GM18868 (cell line): ENCODE results near the gene SIGLEC1.

Experiments used
- ATAC-seq: cut with Tn5 transposase; IDR thresholded peaks from one replicate; pipeline ENCODE4 v1.9.1; 2021; ENCODE audit warnings: mild to moderate bottlenecking, moderate library complexity; ENCODE audit not compliant: unreplicated experiment

Gene SIGLEC1

DNA sequence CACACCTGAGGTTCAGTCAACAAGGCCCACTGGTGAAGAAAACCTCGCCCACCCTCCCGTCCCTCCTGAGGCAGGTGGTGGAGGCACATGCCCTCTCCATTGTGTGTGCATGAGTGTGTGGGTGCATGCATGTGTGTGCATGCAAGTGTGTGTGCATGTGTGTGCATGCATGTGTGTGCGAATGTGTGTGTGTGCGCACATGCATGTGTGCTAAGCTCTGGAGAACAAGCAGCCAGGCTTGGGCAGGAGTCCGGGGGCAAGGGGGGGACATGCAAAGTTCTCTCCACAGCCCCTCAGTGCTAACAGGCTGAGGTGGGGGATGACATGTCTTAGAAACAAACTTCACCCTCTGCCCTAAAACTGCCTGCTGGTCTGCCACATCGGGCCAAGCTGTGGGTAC lies 17.0 kb upstream of the SIGLEC1 start:
- no peak for ATAC-seq

DNA sequence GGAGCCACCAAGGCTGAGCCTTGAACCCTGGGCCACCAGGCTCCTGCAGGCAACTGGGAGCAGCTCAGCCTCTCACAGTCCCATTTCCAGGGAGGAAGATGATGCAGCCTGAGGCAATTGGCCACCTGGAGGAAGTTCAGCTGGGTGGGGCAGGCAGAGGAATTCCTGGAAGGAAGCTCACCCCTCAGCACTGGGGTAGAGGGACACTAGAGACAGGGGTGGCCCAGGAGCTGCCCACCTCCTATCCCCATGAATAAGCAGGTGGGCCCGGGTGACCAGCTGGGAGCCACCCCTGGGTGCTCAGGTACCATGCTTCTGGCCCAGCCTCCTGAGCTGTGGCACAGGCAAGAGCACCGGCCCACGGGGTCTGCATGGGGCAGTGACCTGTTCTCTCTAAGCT lies 16.5 kb upstream of the SIGLEC1 start:
- ATAC-seq, result no peak

DNA sequence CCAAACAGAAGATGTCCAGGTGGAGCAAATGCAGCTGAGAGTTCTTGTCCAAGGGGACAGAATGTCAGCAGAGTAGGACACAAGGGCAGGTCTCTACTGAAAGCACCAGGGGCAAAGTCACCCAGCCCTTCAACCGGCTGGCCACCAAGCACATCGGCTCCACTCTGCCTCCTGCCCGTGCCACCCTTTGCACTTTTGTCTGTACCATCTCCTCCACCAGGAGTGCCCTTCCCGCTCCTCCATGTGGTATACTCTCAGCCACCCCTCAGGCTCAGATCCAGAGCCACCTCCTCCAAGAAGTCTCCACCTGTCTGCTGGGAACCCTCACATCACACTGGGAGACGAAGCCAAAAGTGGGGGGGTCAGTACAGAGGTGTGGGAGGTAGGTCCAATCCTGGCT lies 16.0 kb upstream of the SIGLEC1 start:
- ATAC-seq, result no peak

DNA sequence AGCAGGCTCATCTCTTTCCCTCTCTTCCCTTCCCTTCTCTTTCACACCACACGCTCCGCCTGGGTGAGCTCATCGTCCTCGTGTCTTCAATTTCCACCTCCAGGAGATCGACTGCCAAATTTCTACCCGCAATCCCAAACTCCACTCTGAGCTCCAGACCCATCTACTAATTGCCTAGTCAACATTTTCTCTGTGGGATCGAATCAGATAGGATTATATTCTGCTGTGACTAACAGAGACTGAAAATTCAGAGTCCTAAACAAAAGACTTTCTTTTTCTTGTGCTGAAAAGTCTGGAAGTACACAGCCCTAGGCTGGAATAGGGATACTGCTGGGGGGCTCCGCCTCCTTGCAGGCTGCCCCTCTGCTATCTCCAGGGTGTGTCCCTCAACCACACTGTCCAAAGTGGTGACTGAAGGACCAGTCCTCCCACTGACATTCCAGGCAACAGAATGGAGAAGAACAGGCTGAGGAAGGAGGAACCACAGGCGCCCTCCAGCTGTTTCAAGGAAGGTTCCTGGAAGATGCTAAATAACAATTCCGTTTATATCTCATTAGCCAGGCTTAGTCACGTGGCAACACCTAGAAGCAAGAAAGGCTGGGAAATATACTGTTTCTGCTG lies 15.1 kb upstream of the SIGLEC1 start:
- ATAC-seq, result no peak

DNA sequence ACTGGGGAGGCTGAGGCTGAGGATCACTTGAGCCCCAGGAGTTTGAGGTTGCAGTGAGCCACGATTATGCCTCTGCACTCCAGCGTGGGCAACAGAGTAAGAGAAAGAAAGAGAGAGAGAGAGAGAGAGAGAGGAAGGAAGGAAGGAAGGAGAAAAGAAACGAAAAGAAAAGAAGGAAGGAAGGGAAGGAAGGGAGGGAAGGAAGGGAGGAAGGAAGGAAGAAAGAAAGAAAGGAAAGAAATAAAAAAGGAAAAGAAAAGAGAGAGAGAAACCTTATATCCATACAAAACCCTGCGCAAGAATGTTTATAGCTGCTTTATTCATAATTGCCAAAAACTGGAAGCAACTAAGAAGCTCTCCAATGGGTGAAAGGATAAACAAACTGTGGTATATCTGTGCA lies 12.0 kb upstream of the SIGLEC1 start:
- ATAC-seq, result no peak

DNA sequence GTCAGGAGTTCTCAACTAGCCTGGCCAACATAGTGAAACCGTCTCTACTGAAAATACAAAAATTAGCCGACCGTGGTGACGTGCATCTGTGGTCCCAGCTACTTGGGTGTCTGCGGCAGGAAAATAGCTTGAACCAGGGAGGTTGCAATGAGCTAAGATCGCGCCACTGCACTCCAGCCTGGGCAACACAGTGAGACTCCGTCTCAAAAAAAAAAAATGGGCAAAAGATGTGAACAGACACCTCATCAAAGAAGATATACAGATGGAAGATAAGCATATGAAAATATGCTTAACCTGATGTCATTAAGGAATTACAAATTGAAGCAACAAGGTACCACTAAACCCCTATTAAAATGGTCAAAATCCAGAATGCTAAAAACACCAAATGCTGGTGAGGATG lies 10.9 kb upstream of the SIGLEC1 start:
- no peak for ATAC-seq

DNA sequence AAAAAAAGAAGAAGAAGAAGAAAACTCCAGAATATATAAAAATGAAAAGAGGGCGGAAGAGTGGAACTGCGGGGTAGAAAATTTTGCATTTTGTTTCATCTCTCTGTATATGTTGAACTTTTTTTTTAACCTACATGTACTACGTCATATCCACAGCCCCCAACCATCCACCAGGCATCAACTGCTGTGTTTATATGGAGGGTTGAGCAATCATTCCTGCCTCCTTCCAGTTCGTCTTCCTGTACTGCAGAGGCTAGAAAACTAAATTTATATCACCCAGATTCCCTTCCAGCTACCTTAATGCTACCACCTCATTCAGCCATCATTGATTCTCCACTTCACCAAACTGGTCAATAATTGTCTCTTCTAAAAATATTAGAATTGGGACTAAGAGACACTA lies 9.5 kb upstream of the SIGLEC1 start:
- ATAC-seq, result no peak

DNA sequence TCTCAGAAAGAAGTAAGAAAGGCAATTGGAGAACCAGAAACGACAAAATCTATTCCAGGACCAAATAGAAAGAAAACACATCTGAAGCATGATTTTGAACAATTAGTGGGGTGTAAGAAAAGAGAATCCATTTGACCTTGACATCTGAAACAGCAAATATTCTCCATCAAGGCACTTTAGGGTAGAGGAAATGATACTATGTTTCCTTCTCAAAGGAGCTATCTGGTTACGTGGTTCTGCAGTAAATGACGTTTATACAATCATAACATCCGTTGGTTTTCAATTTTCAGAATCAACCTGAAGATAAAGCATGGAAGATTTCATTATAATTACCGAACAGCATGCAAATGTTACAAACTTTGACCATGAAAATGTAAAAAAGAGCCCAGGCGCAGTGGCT lies 8.2 kb upstream of the SIGLEC1 start:
- ATAC-seq, result no peak

DNA sequence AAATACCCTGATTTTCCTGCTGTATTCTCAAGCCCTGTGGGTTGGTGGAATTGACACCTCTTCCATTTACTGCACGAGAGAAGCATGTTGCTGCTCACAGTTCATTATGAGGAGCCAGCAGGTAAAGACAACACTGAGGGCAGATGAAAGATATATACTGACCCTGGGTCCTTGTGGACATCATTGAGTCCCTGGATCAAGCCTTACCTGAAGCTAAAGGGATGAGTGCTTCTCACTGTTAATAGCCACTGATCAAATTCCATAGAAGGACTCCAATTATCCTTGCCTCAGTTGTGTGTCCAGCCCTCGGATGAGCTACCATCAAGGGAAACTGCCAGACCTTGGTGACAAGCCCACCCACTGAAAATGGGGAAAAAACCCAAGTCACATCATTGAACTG lies 7.7 kb upstream of the SIGLEC1 start:
- ATAC-seq, result no peak

DNA sequence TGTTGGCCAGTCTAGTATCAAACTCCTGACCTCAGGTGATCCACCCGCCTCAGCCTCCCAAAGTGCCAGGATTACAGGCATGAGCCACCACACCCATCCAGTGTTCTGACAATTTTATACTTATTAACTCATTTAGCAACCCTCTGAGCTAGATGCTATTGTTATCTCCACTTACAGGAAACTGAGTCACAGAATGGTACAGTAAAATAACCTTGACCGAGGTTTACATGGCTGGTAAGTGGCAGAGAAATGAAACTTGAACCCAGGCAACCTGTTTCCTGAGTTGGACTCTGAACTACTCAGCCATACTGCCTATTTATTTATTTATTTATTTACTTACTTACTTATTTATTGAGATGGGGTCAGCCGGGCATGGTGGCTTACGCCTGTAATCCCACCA lies 6.6 kb upstream of the SIGLEC1 start:
- no peak for ATAC-seq

DNA sequence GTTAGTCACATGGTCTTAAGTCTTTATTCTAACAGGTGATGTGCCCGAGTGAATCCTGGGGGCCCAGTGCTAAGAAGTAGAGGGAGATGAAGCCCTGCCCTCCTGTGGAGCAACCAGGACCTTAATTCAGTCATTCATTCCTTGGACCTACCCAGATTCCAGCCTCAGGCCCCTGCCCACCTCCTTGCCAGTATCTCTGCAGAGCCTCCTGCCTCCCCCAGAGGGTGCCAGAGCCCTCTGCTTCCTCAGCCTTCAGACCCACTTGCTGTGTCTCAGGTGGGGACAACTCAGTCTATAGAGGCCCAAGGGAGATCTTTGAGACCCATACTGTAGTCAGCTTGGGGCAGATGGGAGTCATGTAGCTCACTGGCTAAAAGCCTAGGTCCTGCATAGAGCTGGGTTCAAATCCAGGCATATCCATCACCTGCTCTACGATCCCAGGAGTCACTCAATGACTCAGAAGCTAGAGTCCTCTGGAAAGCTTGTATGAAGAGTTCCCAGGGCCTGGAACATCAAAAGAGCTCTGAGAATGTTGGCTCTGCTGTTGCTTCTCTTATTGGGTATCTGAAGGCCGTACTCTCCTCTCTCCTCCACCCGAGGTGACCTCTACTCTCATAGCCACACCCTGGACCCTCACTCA lies 3.9 kb upstream of the SIGLEC1 start:
- ATAC-seq, result no peak

DNA sequence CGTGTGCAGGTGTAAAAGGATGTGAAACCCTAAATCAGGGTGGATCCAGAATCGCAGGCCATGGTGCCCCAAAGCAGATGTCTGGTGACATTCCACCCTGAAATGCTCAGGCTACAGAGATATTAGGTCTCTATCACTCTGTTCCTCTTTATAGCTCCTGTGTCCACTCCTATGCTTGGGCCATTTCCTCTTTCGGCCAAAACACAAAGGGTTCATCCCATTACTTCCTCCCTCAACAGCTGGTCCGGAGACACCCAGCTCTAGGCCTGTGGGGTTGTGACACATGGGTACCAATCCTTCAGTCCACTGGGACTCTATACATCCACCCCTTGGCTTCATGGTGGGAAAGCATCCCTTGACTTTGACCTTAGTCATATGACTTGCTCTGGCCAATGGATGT lies 1.7 kb upstream of the SIGLEC1 start:
- no peak for ATAC-seq

DNA sequence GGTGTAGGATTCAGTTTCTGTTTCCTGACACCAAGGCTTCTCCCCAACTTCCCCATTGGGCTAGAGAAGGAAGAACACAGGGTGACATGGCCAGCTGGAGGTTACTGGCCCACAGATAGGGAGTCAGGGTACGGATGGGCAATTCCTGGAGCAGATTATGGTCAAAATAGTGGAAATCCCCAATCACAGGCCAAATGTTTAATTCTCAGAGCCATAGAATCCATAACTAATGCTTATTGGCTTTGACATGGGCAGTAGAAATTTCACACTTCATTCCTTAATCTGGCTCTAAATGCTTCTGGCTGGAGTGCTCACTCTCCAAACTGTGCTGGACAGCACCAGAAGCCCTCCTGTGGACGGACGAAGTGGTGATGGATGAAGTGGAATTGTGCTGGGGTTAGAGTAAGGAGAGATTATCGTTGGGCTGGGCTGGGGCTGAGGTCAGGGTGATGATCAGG lies 887 bp downstream of the SIGLEC1 start:
- no peak for ATAC-seq

DNA sequence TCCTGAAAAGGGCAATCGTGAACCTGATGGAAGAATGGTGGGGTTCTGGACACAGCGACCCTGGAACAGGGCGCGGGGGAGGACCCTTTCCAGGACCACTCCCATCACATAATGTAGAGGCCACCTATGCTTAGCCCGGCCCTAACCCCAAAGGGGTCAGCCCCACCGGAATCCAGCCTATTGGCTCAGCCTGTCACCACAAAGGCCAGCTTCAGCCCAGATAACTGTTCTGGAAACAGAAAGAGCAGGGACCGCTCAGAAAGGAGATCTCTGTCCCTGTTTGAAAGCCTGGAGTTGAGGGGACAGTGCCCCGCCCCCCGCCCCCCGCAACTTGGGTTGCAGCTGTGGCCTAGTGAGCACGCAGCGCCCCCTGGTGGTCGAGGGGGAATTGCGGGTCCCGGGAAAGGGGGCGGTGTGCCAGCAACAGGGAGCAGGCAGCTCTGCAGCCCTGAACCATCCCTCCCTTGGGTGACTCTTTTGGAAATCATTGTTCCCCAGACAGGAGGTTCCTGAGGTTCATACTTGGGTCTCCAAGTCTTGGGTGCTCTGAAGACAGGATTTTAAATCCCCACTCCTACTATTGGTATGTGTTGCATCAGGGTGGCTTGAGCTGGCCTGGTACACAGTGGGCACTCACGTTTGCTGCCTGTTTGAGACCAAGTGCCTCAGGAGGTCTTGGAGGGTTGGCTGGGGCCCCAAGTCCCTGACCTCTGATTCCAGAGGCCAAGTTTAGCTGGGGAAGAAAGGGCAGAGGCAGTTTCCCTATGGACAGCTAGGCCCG lies 1.5 kb downstream of the SIGLEC1 start:
- ATAC-seq, result no peak

DNA sequence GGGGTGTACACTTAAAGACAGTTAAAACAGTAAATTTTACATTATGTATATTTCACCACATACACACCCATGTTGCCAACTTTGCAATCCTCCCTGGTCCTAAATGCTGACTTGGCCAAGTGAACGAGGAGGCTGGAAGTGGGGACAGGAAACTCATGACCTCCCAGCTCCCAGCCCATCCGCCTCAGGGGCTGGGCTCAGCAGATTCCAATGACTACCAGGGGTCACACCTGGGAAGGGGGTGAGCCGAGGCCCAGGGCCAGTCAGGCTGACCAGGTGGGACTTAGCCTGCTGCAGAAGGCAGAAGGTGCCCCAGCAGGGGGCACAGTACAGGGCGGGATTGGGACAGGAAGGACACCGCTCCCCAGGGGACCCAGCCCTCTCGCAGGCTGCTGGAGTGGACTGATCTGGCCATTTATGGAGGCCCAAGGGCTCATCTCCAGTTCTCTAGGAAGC lies 2.4 kb downstream of the SIGLEC1 start:
- ATAC-seq, result no peak

DNA sequence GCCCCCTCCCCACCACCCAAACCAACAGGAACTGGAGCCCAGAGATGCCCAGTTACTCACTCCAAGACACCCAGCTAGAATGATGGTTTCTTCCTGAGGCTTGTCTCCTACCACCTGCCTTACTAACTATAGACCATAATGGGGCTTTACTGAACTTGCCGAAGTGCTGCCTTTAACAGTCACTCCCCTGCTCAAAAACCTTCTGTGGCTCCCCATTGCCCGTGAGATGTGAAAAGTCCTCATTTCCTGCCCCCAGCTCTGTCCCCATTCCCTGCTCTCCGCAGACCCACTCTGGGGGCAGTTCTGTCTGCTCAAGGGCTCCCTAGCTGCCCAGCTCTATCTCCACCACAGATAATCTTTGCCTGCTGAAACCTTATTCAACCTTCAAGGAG lies 4.9 kb downstream of the SIGLEC1 start:
- no peak for ATAC-seq

DNA sequence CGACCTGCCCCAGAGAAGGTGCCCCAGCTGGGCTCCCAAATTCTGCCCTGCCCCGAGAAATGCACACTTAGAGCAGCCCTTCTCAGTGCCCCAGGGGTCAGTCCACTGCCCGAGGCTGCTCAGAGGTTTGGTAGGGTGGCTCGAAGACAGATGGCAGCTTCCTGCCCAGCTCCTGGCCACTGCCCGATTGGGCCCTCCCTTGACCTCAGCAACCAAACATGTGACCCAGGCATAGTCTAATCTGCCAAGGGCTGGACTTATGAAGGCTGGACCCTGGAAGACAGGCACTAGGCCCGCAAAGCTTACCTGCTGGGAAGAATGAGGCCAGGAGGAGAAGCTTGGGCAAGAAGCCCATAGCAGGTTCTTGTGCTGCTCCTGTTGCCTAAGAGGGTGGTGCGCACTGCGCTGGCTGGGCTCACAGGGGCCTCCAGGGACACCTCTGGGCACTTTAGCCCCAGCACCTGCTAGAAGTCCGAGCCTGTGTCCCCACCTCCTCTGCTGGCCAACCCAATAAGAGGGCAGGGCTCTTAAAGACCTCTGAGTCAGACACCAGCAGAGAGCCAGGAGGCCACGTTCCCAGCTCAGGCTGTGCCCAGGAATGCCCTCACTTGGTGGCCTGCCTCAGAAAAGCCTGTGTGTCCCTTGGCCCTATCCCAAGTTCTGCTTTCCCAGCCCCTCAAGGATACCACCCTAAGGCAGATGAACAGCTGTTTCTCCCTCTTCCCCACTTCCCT lies 5.5 kb downstream of the SIGLEC1 start:
- ATAC-seq, result no peak

DNA sequence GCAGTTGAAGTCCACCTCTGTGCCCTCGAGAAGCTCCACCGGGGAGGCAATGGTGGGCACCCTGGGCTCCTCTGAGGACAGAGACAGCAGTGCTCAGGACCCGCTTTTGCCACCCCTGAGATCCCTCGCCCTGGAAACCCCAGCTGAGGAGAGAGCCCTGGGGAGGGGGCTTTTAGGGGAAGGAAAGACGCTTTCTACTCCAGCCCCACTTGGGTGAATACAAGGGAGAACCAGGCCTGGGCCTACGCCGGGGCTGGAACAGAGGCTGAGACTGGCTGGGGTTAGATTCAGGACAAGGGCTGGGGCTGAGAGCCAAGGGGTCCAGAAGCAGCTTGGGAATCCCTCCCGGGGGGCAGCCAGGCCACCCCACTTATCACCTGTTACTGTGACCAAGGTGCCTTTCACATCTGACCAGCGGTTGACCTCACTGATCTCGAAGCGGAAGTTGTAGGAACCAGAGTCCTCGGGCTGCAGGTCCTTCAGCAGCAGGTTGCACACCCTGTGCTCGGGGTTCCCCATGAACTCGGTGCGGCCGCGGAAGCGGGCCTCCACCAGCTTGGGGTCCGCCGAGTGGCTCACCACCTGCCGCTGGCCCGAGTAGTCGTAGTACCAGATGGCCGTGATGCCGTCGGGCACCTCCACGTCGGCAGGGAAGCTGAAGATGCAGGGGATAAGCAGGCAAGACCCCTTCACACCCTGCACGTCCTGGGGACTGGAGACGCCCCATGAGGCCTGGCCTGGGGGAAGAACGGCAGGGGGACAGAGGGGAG lies 6.2 kb downstream of the SIGLEC1 start:
- no peak for ATAC-seq

DNA sequence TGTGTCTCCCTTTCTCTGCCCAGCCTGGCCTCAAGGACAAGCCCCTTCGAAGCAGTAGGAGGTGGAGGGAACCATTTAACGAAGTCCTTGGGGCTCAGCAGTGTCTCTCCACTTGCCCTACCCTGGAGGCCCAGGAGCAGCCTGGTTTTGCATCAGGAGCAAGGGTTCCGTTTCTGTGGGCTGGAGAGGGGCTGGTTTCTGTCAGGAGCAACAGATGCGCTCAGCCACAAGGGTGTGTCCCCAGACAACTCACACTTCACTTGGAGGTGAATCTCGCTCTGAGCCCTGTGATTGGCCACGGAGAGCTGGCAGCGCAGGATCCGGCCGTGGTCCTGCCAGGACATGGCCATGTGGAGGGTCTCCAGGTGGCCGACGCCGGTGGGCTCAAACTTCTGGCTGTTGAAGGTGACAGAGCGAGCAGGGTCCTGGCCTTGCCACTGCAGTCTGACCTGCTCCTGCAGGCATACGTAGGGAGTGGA lies 6.9 kb downstream of the SIGLEC1 start:
- no peak for ATAC-seq

DNA sequence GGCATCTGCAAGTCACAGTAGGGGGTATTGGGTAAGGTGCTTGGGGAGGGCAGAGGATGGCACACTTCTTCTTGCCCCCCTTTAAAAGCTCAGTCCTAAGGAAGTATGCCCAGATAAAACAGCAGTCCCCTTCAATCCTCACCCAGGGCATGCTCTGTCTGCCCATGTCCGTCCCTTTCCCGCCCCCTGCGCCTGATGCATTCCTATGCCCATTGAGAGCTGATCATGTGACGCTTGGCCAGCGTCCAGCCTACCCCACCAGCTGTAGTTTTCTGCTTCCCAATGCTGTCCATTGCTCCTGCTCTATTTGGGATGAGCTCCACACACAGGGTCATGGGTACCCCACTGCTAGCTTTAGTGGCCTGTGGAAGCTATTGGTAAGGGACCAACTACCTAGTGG lies 8.3 kb downstream of the SIGLEC1 start:
- no peak for ATAC-seq
